HFFc6 (cell line): ENCODE results near the gene DUSP12. TPM values are rescaled to one million over a fixed set of nuclear protein-coding genes. Genes with fewer than 3 reads are reported as not detected.

ENCODE experiments used
- DNase-seq: peaks from one replicate; pipeline ENCODE4 v3.0.0-alpha.2; 2018
- H3K27ac Mint-ChIP-seq: 2 replicates; pipeline ENCODE4 v1.8.0; 2020; ENCODE audit warnings: mild to moderate bottlenecking, mixed read lengths
- H3K27me3 Mint-ChIP-seq: 2 replicates; pipeline ENCODE4 v1.8.0; 2021; ENCODE audit warnings: mild to moderate bottlenecking, moderate library complexity, mixed read lengths; ENCODE audit not compliant: insufficient read depth
- H3K36me3 Mint-ChIP-seq: 2 replicates; pipeline ENCODE4 v1.8.0; 2021; ENCODE audit warnings: low read depth, mixed read lengths
- H3K4me1 Mint-ChIP-seq: 2 replicates; pipeline ENCODE4 v1.8.0; 2020; ENCODE audit warnings: low read depth, mixed read lengths
- H3K4me3 Mint-ChIP-seq: 2 replicates; pipeline ENCODE4 v1.8.0; 2020; ENCODE audit warnings: mild to moderate bottlenecking, moderate library complexity, mixed read lengths
- H3K9me3 Mint-ChIP-seq: 2 replicates; pipeline ENCODE4 v1.8.0; 2020; ENCODE audit warnings: mild to moderate bottlenecking, mixed read lengths
- total RNA-seq, 6 experiments: library from RNA; stranded (reverse); fragmentation: NEBNext Ultra II Directional; extraction: Animal tissue kit (Norgen Biotek cat#: 25700); gene quantifications; 2 replicates in 1 of 6; 3 replicates in 5 of 6; pipeline ENCODE4 v1.2.3, GENCODE V29; 2021
- TF ChIP-seq, protein P1 (sequence below): fragments of 200-600 bp; sonication (generic); IDR thresholded peaks from 2 replicates; pipeline ENCODE4 v1.5.0; 2021; ENCODE audit warnings: antibody characterized with exemption, mild to moderate bottlenecking

DUSP12 gene
- total RNA-seq, 6 experiments from 2014 or later = 31.9 to 38.0 (median 36.4) TPM

DNA sequence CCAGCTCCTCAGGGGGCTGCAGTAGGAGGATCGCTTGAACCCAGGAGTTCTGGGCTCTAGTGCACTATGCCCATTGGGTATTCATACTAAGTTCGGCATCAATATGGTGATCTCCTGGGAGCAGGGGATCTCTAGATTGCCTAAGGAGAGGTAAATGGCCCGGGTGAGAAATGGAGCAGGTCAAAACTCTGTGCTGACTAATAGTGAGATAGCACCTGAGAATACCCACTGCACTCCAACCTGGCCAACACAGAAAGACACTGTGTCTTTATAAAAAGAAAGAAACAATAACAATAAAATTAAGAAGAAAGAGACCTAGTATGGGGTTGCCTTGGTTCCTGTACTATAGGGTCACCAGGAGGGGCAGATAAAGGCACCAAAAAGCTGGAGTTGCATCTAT, 13.7 kb upstream of the DUSP12 start:
- no peak for DNase-seq
- H3K36me3 Mint-ChIP-seq = no peaks in the 10 kb centered on the region
- no peaks in the 10 kb centered on the region for H3K27me3 Mint-ChIP-seq
- TF ChIP-seq, protein P1, sequence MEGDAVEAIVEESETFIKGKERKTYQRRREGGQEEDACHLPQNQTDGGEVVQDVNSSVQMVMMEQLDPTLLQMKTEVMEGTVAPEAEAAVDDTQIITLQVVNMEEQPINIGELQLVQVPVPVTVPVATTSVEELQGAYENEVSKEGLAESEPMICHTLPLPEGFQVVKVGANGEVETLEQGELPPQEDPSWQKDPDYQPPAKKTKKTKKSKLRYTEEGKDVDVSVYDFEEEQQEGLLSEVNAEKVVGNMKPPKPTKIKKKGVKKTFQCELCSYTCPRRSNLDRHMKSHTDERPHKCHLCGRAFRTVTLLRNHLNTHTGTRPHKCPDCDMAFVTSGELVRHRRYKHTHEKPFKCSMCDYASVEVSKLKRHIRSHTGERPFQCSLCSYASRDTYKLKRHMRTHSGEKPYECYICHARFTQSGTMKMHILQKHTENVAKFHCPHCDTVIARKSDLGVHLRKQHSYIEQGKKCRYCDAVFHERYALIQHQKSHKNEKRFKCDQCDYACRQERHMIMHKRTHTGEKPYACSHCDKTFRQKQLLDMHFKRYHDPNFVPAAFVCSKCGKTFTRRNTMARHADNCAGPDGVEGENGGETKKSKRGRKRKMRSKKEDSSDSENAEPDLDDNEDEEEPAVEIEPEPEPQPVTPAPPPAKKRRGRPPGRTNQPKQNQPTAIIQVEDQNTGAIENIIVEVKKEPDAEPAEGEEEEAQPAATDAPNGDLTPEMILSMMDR = no peak
- H3K27ac Mint-ChIP-seq = peak overlapping the region; percentile 80
- peaks cover 80% of the 10 kb centered on the region for H3K4me1 Mint-ChIP-seq
- H3K9me3 Mint-ChIP-seq = no peaks in the 10 kb centered on the region
- H3K4me3 Mint-ChIP-seq = peak overlapping the region; percentile 72; the same call in 1 of the 2 replicates

DNA sequence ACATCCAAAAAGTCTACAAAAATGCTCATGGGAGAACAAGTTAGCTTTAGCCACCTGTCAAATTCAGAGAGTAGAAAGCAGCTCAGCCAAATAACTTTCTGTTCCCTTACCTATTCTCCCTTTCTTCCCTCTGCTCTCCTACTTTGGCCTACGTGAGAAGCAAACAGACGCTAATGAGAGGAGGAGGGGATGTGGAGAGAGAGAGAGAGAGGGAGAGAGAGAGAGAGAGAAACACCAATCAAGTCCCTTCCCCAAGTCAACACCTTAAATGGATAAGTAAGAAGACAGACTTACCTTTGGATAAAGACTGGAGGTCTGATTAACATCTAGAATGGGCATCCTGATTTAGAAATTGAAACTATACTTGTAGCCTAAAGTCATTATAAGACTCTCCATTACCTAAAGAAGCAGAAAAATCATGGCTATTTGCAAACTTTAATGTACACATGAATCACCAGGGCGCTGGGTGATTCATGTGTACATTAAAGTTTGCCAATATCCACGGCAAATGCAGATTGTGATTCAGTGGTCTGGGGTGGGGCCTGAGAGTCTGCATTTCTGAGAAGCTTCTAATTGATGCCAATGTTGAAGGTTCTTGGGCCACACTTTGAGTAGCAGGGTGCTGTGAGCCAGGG, 13.1 kb upstream of the DUSP12 start:
- Mint-ChIP-seq H3K4me3 (peak overlapping the region; percentile 72), H3K27ac (peak overlapping the region; percentile 80), H3K36me3 (no peaks in the 10 kb centered on the region), H3K9me3 (no peaks in the 10 kb centered on the region), H3K4me1 (peaks cover 78% of the 10 kb centered on the region), H3K27me3 (no peaks in the 10 kb centered on the region)
- TF ChIP-seq, protein P1 = no peak
- no peak for DNase-seq

DNA sequence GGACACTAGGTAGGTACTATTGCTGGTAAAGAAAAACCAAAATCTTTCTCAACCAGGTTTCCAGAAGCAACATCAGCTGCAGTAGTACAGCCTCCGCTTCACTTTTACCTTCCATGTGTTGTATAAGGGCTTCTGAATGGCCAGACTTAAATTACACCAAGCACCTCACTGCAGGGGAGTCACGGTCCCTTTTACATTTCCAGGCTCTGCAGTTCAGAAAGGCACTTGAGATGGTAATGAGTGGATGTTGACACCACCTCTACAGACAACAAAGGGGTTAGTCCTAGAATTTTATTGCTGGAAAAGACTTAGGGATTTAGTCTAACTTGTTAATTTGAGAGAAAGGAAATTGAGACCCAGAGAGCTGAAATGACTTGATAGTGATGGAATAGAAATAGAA, 12.0 kb upstream of the DUSP12 start:
- DNase-seq = no peak
- Mint-ChIP-seq H3K27me3 (no peaks in the 10 kb centered on the region), H3K27ac (peak overlapping the region; percentile 33), H3K4me1 (peaks cover 69% of the 10 kb centered on the region), H3K9me3 (no peaks in the 10 kb centered on the region), H3K4me3 (no peak overlapping the region), H3K36me3 (no peaks in the 10 kb centered on the region)
- TF ChIP-seq, protein P1 = no peak

DNA sequence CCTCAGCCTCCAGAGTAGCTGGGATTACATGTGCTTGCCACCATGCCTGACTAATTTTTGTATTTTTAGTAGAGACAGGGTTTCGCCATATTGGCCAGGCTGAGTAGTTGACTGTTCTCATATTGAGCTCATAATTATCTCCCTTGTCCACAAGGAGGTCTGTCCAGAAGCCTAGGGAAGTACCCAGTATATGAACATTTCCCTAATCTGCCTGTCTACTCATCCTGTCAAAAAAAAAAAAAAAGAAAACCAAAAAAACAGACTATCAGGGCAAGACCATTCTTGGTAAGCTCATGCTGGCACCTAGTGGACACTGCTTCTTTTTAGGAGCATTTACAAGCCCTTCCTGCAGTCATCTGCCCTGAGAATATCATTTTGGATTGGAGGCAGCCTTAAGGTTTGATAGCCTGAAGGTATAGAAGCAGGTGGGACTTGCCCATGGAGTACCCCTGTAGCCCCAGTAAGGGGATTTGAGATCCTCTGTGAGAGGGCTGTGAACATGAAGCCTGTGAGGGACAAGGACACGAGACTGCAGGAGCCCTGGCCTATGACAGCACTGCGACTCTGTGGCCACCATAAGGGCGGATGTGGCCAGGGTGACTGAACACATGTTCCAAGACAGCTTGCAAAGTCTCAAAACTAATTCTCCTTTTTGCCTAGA, 10.8 kb upstream of the DUSP12 start:
- H3K4me3 Mint-ChIP-seq = no peak overlapping the region; the same call in 1 of the 2 replicates
- DNase-seq = peak; percentile 82
- no peaks in the 10 kb centered on the region for H3K9me3 Mint-ChIP-seq
- H3K36me3 Mint-ChIP-seq = no peaks in the 10 kb centered on the region
- TF ChIP-seq, protein P1 = peak; percentile 87
- peak overlapping the region; percentile 24 for H3K27ac Mint-ChIP-seq
- peaks cover 62% of the 10 kb centered on the region for H3K4me1 Mint-ChIP-seq
- H3K27me3 Mint-ChIP-seq = no peaks in the 10 kb centered on the region

DNA sequence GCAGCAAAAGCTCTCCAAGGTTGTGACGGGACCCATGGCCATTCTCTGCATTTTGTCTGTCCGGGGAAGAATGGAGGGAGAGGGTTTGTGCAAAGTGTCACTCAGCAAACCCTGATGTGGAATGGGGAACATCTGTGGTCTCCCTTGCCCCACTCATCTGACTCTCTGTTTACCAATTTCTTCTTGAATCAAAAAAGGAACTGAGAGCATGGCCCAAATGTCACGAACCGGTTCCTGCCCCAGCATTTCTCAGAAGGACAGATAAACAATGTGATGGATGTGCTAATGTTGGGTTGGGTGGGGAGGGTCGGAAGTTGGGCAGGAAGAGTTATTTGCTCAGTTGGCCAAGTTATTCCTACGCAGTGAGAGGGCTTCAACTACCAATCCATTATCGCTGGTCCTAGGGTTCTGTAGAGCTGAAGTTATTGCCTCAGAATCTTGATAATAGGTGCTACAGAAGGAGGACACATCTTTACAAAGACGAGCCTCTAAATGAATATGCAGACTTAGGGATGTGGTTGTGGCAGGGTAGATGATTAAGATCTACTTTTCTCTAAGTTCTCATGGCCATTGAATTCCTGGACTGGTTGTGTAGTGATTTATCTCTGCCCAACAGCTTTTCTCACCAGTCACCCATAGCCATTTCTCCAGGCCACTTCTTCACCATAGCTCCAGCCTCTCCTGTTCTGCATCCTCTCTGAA, 9.6 kb upstream of the DUSP12 start:
- H3K27ac Mint-ChIP-seq = no peak overlapping the region
- H3K27me3 Mint-ChIP-seq = no peaks in the 10 kb centered on the region
- TF ChIP-seq, protein P1 = no peak
- no peaks in the 10 kb centered on the region for H3K36me3 Mint-ChIP-seq
- H3K9me3 Mint-ChIP-seq = no peaks in the 10 kb centered on the region
- no peak for DNase-seq
- no peak overlapping the region for H3K4me3 Mint-ChIP-seq
- peaks cover 60% of the 10 kb centered on the region for H3K4me1 Mint-ChIP-seq
